NCI-H1694 (cell line): ENCODE data around the gene EFNA2.
"Not testable (repeated sequence)": the region's sequence is repeated elsewhere in the genome, so short reads cannot be mapped to it uniquely, and the experiment has no call there.

Experiments used
- DNase-seq: peaks from one replicate; lab custom pipeline; 2025; lab: John Stamatoyannopoulos, UW

Gene EFNA2

DNA sequence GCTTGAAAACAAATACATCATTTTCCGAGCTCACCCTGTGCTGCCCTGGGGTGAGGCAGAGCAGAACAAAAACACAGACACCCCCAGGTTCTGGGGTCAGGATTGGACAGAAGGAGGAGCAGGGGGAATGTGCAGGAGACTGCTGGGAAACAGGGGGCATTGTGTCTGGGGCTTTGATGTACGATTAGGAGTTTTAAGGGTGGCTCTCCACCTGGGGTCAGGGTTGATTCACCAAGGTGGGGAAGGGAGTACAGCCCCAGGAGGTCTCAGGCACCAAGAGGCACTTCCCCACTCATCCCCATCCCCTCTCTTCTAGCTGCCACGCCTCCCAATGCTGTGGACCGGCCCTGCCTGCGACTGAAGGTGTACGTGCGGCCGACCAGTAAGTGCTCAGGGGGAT lies 12.6 kb downstream of the EFNA2 start:
- DNase-seq = no peak

DNA sequence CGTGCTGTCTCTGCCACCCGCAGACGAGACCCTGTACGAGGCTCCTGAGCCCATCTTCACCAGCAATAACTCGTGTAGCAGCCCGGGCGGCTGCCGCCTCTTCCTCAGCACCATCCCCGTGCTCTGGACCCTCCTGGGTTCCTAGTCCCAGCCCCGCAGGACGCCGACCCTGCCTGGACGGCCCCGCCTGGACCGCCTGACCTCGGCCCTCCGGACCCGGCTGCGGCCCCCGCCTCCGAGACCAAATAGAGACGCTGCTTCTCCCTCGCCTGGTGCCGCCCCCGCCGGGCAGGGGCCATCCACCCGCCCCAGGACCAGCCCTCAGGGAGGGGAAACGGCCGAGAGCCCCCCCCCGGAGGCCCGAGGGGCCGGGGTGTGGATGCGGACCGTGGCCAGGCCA lies 14.1 kb downstream of the EFNA2 start:
- no peak for DNase-seq

DNA sequence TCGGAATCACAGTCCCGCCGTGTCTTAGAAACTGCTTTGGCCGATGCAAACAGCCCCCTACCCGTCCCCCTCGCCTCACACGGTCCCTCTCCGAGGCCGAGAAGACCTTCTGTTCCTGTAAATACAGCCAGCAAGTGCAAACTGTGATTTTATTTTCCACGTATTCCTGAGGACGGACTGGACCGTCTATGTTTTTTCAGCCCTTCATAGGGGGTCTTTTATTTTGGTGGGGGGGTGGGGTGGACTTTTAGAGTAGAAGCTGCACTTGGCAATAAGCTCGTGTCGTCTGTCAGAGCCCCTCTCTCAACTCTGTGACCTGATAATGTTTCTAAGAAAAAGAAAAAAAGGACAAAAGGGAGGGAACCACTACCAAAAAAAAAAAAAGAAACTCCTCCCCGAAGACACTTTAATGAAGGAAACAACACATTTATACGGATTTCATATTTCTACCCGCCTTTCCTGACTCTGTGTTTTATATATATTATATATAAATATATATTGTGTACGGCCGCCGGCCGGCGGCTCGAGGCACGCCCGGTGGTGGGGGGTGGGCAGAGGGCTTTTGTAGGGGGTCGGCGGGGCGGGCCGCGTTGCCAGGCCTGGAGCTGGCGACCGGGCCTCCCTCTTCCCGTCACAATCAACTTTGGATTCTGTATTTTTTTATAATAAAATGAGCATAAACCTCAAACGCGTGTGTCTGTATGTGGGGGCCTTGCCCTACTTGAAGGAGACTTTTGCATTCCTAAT lies 15.2 kb downstream of the EFNA2 start:
- DNase-seq = no peak

DNA sequence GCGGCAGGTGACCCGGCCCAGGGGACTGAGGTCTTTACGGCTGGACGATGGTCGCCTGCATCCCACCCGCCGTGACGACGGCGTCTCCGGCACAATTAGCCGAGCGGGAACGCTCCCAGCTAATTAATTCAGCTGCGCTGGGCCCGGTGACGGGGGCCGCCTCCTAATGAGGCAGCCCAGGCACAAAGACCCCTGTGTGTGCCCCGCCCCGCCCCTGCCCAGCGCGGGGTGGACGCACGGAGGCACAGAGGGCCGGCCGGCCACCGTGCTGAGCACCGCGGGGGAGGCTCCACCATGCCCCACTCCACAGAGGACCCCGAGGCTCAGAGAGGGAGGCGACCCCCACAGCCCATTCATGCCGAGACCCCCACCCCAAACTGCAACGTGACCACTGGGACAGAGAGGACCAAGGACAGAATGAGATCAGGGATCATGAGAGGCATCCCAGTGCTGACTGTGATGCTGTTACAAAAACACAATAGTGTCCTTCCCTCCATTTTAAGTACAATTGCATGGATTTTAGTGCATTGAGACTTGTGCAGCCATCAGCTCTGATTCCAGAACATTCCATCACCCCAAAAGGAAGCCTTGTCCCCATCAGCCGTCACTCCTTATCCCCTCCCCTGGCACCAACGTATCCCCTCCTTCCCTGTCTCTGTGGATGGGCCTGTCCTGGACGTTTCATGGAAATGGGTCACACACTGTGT lies 17.0 kb downstream of the EFNA2 start:
- DNase-seq = no peak

DNA sequence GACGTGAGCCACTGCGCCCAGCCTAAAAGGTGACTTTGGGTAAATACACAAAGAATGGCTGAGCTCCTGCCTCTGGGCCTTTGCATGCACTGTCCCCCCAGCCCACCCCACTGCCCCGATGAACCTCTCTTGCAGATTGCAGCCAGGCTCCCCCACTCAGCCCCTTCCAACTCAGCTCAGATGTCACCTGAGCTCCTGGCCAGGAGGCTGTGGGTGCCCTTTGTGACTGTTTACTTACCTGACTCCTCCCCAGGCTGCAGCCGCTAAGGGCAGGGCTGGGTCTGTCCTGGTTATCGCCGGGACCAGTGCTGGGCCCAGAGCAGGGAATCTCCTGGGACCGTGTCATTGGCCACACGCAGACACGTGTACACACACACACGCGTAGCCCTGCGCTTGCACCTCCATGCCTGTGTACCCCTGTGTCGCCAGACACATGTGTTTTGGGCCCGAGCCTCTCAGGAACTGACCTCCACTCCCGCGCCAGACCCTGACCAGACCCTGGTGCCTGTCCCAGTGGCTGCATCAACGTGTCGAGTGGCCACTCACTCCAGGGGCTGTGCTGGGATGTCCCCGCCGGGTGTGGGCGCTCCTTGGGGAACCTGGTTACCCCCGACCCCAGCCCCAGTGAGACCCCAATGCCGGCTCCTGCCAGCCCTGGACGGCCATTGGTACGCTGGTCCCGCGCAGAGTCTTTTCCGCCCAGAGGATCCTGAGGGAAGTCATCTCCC lies 18.7 kb downstream of the EFNA2 start:
- no peak for DNase-seq

DNA sequence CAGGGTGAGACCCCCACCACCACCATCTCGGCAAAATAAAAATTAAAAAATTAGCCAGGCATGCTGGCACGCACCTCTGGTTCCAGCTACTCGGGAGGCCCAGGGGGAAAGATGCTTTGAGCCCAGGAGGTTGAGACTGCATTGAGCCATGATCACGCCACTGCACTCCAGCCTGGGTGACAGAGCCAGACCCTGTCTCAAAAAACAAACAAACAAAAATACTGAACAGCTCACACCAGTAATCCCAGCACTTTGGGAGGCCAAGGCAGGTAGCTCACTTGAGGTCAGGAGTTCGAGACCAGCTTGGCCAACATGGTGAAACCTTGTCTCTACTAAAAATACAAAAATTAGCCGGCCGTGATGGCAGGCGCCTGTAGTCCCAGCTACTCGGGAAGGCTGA lies 19.7 kb downstream of the EFNA2 start:
- not testable (repeated sequence) for DNase-seq

DNA sequence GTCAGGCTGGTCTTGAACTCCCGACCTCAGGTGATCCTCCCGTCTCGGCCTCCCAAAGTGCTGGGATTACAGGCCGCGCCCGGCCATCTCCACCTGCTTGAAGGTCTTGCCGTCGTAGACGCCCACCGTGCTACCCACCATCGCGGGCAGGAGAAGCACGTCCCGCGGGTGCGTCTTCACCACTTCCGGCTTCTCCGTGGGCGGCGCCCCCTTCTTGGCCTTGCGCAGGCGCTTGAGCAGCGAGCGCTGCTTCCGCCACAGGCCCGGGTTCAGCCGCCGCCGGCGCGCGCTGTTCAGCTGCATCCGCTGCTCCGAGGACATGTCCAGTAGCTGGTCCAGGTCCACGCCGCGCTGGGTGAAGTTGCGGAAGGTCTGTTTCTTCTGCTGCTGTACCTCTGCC lies 21.6 kb downstream of the EFNA2 start:
- DNase-seq = no peak

DNA sequence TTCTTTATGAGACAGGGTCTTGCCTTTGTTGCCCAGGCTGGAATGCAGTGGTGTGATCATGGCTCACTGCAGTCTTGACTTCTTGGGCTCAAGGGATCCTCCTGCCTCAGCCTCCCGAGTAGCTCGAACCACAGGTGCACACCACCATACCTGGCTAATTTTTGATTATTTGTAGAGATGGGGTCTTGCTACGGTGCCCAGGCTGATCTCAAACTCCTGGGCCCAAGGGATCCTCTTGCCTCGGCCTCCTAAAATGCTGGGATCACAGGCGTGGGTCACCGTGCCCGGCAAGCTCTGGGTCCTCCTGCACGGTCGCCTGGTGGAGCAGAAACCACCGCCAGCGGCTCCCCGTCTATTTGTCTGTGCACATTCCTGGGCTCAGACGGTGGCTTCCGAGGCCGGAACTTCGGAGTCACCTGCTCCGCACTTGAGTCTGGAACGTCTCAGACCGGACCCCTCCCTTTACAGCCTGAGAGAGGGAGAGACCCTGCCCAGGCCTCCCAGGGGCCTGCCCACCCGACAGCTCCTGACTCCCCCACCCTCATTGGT lies 22.2 kb downstream of the EFNA2 start:
- no peak for DNase-seq

DNA sequence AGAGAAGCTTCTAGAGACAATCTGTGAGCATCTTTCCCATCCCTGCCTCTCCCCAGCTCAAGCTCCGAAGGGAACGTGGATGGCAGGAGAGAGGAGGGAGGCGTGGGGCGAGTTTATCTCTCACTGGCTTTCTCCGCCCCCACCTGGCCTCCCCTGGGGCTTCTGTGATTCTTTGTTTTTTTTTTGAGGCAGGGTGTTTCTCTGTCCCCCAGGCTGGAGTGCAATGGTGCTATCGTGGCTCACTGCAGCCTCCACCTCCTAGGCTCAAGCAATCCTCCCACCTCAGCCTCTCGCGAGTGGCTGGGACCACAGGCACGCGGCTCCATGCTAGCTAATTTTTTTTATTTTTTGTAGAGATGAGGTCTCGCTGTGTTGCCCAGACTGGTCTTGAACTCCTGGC lies 23.0 kb downstream of the EFNA2 start:
- DNase-seq = no peak

DNA sequence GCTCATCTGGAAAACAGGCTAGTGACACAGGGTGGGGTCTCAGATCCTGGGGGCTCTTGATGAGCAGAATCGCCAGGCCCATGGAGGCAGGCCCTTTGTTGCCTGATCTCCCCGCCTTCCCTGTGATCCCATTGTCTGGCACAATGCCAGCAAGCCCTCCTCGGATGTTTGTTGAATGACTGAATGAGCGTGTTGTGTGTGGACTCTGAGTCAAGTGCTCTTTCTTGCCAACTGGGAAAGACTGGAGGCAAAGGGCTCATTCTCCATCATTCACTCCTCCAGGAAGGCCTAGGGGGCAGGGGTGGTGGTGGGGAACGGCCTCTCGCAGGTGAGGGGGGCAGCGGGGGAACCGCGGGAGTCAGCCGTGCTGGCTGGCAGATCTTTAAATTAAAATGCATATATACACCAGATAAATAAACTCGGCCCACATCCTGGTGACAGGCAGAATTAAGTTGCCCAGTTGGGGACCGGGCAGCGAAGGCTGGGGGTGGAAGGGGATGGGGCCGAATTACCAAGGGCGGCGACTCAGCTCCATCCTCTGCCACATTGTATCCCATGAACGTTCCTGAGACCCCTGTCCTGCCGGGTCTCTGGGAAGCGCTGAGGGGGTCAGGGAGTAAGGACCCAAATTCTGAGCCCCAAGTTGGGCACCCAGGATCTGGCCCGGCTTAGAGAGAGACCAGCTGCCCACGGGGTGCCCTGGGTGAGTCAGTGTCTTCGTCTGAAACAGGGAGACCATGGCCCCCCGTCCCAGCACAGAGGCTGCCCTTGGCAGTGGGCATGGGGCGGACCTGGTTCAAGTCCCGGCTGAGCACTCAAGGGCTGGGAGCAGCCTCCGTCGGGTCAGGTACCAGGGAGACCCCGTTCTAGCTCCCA lies 24.5 kb downstream of the EFNA2 start:
- no peak for DNase-seq

DNA sequence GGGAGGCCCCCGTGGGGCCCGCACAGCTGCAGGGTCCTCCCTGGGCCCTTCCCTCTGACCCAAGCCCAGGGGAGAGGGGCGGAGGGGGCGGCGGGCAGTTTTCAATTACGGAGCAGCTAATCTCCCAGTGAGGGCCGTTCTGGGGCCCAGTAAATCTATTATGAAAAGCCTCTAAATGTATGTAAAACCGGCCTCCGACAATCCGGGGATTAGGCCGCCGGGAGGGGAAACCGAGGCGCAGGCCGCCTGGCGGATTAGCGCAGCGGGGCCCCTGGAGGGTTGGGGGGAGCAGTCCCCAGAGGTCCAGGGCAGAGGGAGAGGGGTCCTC lies 25.1 kb downstream of the EFNA2 start:
- DNase-seq = no peak

DNA sequence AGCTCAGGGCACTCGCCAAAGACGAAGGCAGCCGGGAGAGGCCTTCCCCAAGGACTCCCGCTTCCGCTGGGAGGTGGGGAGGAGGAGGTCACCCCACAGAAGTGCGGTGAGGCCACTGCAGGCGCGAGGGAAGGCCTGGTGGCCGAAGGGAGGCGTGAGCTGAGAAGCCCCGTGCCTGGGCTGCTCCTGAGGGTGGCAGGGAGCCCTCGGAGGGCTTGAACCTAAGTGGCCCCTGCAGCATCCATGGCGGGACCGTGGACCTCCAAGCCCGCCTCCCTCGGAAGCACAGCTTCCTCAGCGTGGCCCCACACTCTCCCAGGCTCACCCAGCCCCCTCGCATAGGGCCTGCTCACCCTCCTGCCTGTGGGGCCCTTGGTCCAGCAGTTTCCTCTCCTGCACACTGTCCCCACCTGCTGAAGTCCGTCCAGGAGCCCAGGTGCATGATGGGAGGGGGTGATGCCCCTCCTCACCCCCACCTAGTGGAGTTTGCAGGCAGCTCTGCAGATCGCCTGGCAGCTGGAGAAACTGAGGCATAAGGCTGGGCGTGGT lies 25.9 kb downstream of the EFNA2 start:
- DNase-seq = no peak

DNA sequence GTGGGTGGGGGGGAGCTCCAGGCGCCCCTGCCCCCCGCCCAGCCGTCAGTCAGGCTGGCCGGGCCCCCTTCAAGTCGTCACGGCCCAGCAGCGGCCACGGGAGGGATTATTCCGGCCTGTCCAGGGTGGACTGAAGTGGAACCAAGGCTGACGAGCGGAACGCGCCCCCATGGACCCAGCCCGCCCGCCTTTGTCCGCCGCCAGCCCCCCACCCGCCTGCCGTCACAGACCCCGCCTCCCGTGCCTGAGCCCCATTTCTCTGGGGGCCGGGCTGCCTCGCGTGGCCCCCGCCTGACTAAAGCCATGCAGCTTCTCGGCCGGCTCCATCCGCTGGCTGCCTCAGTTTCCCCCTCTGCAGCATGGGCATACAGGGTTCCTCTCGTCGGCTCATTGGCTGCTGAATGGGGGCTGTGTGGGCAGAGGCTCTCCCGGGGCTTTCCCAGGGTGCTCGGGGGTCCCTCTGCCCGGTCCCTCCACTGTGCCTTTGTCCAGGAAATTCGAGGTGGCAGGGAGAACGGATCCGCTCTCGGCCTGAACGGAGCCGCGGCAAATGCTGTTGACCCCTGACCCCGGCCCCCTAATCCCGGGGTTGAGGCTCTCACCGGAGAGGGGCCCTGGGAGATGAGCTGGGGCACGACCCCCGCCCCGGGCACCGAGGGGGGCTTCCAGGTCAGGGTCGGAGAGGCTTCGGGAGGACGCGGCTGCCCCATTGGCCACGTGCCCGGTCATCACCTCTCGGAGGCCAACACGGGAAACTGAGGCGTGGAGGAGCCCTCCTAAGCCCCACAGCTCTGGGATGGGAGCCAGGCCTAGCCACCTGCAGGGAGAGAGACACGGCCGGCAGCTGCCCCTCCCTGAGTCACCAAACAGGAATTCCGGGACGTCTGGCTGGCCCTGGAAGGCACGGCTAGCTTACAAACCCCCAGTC lies 27.4 kb downstream of the EFNA2 start:
- no peak for DNase-seq

DNA sequence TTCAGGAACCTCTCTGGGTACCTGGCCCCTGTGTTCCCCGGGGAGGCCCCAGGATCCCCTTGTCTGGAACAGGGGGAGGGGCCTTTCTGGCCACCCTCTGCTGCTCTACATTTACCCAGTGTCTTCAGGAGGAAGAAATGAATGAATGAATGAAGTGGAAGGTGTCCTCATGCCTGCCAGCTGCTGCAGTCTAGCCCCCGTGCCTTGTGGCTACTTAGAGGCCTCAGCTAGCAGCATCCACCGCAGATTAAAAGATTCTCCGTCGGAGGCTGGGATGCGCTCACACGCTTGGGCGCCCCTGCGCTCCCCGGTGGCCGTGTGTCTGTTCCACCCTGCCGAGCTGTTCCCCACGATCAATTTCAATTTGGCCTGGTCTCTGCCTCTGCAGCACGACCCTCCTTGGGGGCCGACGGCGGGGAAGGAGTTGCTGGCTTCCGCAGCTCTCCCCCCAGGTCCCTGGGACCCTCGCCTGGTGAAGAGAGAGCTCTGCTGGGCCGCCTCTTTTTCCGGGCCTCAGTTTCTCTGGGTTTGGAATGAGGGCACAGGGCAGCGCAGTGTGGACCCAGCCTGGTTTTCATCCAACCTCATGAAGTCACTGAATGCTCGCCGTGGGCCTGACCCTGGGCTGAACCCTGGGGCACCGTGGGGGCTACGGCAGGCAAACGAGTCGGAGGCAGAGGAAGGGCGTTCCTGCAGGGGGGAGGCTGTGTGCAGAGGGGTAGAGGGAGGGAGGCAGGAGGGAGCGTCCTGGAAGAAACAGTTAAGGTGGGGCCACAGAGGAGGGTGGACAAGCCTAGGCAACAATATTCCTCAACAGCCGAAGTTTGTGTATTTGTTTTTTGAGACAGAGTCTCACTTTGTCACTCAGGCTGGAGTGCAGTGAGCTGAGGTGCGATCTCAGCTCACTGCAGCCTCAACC lies 28.3 kb downstream of the EFNA2 start:
- no peak for DNase-seq

DNA sequence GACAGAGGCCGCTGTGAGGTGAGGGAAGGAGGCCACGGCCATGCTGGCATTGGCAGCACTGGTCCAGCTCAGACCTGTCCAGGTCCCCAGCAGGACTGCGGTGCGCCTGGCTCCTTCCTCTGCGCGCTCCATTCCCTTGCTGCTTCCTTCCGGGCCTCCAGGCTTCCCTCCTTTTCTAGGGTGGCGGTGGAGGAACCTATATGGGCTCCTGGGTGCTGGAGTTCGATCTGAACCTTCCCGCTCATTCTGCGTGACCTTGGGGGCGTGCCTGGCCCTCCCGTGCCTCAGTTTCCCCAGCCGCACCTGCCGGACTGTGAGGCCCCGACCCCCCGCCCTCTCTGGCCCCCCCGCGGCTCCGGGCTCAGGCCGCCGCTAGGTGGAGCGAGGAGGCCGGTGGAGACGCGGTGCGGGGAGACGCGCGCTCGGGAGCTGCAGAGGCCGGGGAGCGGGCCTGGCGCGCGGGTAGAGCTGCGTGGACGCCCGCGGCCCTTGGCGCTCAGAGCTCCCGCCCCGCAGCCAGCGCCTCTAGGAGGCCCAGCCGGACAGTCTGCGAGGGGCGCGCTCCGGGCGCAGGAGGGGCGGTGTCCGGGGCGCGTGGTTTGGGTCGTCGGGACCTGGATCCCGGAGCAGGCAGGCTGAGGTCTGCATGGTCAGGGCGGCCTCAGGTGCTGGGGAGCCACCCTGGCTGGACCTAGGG lies 29.9 kb downstream of the EFNA2 start:
- no peak for DNase-seq

DNA sequence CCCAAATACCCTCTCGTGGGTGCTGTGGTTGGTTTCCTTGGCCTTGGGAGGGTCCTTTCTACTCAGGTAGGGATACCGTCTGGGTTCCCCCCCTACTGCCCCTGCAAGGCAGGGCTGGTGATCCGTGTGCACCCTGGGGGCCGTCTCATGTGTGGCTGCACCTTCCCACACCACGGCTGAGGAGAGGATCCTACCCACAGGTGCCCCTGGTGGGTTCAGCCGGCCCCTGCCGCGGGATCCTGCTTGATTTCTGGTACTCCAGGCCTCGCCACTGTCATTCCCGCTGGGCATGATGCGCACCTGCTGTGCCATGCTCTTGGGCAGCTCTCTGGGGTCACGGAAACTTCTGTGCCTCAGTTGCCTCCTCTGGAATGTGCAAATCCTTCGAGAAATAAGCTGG lies 30.8 kb downstream of the EFNA2 start:
- DNase-seq = no peak

DNA sequence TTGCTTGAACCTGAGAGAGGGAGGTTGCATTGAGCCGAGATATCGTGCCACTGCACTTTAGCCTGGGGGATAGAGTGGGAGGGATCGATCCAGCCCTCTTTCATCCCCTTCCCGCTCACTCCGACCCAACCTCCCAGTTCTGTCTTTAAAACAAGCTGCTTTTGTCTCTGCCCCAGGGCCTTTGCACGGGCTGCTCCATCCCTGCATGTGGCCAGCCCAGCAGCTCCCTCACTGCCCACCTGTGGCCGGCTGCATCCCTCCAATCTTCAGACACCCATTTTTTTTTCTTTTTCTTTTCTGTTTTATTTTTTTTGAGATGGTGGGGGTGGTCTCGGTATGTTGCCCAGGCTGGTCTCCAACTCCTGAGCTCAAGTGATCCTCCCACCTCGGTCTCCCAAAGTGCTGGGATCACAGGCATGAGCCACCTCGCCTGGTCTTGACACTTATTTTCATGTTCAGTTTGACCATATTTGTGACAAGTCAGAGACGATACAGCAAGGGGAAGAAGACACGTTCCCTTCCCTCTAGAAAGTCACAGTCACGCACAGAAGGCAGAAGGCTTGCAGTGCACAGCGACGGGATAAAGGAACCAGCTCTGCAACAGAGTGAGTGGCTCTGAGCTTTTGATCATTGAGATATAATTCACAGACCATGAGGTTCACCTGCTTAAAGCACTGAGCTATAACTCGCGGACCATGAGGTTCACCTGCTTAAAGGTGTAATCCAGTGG lies 31.8 kb downstream of the EFNA2 start:
- DNase-seq = no peak
